Neuronal stem cell (in vitro differentiated cells): Measurements from ENCODE around the gene C1orf141.
"Not testable (repeated sequence)": the region's sequence is repeated elsewhere in the genome, so short reads cannot be mapped to it uniquely, and the experiment has no call there.

Source experiments
- DNase-seq: peaks from one replicate; pipeline ENCODE4 v3.0.0-alpha.2; 2013; ENCODE audit warnings: low spot score
- H2AFZ ChIP-seq: one replicate; pipeline ENCODE4 v1.6.1; 2013; ENCODE audit warnings: mild to moderate bottlenecking, low read length, inconsistent platforms
- H2AK5ac ChIP-seq: 2 replicates; pipeline ENCODE4 v1.6.1; 2013; ENCODE audit warnings: low read depth, mild to moderate bottlenecking, inconsistent platforms, low read length, moderate library complexity, mixed read lengths
- H2BK120ac ChIP-seq: 2 replicates; pipeline ENCODE4 v1.6.1; 2013; ENCODE audit warnings: low read depth, mild to moderate bottlenecking, inconsistent platforms, low read length, moderate library complexity, mixed read lengths
- H2BK12ac ChIP-seq: one replicate; pipeline ENCODE4 v1.6.1; 2013; ENCODE audit warnings: low read length, inconsistent platforms
- H2BK15ac ChIP-seq: 2 replicates; pipeline ENCODE4 v1.6.1; 2013; ENCODE audit warnings: mild to moderate bottlenecking, low read length, inconsistent platforms, mixed read lengths
- H2BK5ac ChIP-seq: one replicate; pipeline ENCODE4 v1.6.1; 2013; ENCODE audit warnings: inconsistent platforms, mild to moderate bottlenecking, low read length, moderate library complexity
- H3K14ac ChIP-seq: one replicate; pipeline ENCODE4 v1.6.1; 2013; ENCODE audit warnings: low read length, inconsistent platforms
- H3K18ac ChIP-seq: 2 replicates; pipeline ENCODE4 v1.6.1; 2013; ENCODE audit warnings: low read length, inconsistent platforms
- H3K23ac ChIP-seq: 2 replicates; pipeline ENCODE4 v1.6.1; 2013; ENCODE audit warnings: low read depth, mild to moderate bottlenecking, mixed read lengths, low read length, inconsistent platforms; ENCODE audit not compliant: poor library complexity
- H3K27ac ChIP-seq: replicated peaks from 3 replicates; pipeline ENCODE4 v1.5.1; 2013; ENCODE audit warnings: low read length, inconsistent platforms
- H3K27me3 ChIP-seq, 3 experiments: 2 replicates each; pipeline ENCODE4 v1.6.1; 2013; ENCODE audit warnings: low read length in 3 of 3, mild to moderate bottlenecking in 2 of 3, inconsistent platforms in 1 of 3, low read depth in 1 of 3, mixed read lengths in 1 of 3, moderate library complexity in 1 of 3; ENCODE audit not compliant: control insufficient read depth in 3 of 3, insufficient read depth in 3 of 3
- H3K36me3 ChIP-seq, 2 donors: replicated peaks in 1 of 2; 2 replicates each; pipeline ENCODE4 v1.6.1; 2013; ENCODE audit warnings: low read length in 2 of 2; ENCODE audit not compliant: control insufficient read depth in 2 of 2, insufficient read depth in 2 of 2
- H3K4ac ChIP-seq: 2 replicates; pipeline ENCODE4 v1.6.1; 2013; ENCODE audit warnings: inconsistent platforms, mild to moderate bottlenecking, low read length, moderate library complexity
- H3K4me1 ChIP-seq, 2 donors: 1 replicate in 1 of 2; 2 replicates in 1 of 2; pipeline ENCODE4 v1.6.1; 2013; ENCODE audit warnings: low read length in 2 of 2, low read depth in 1 of 2; ENCODE audit not compliant: control insufficient read depth in 2 of 2, insufficient read depth in 1 of 2
- H3K4me2 ChIP-seq: one replicate; pipeline ENCODE4 v1.6.1; 2013; ENCODE audit warnings: mild to moderate bottlenecking, low read length, inconsistent platforms; ENCODE audit not compliant: insufficient read depth, poor library complexity, severe bottlenecking
- H3K4me3 ChIP-seq, 2 donors: 2 replicates each; pipeline ENCODE4 v1.5.1; 2013; ENCODE audit warnings: low read length in 2 of 2, mild to moderate bottlenecking in 2 of 2, inconsistent platforms in 1 of 2, moderate library complexity in 1 of 2
- H3K79me1 ChIP-seq: one replicate; pipeline ENCODE4 v1.6.1; 2013; ENCODE audit warnings: low read depth, mild to moderate bottlenecking, inconsistent platforms, low read length, moderate library complexity
- H3K9ac ChIP-seq: one replicate; pipeline ENCODE4 v1.6.1; 2013; ENCODE audit warnings: mild to moderate bottlenecking, low read depth, low read length, inconsistent platforms; ENCODE audit not compliant: poor library complexity
- H3K9me3 ChIP-seq, 2 donors: replicated peaks in 1 of 2; 2 replicates each; pipeline versions ENCODE3 to v1.6.1; 2013; ENCODE audit warnings: low read length in 2 of 2, mild to moderate bottlenecking in 2 of 2, inconsistent platforms in 1 of 2, low read depth in 1 of 2, mixed read lengths in 1 of 2, moderate library complexity in 1 of 2; ENCODE audit not compliant: control insufficient read depth in 2 of 2, insufficient read depth in 1 of 2
- H4K8ac ChIP-seq: one replicate; pipeline ENCODE4 v1.6.1; 2013; ENCODE audit warnings: low read depth, mild to moderate bottlenecking, inconsistent platforms, low read length, moderate library complexity
- H4K91ac ChIP-seq: one replicate; pipeline ENCODE4 v1.6.1; 2013; ENCODE audit warnings: low read length, low read depth, mild to moderate bottlenecking, inconsistent platforms; ENCODE audit not compliant: poor library complexity
- WGBS, 2 donors: extraction: QIAGEN DNeasy Blood & Tissue Kit; methylation state at CpG; one replicate each; pipeline ENCODE4 v1.1.7; 2013; ENCODE audit warnings: missing lambda C conversion rate in 2 of 2, mixed read lengths in 1 of 2; ENCODE audit not compliant: insufficient read length in 2 of 2, insufficient replicate concordance in 1 of 2; ENCODE audit errors: extremely low coverage in 2 of 2; 5-methylcytosine and 5-hydroxymethylcytosine counted together

The C1orf141 gene

DNA sequence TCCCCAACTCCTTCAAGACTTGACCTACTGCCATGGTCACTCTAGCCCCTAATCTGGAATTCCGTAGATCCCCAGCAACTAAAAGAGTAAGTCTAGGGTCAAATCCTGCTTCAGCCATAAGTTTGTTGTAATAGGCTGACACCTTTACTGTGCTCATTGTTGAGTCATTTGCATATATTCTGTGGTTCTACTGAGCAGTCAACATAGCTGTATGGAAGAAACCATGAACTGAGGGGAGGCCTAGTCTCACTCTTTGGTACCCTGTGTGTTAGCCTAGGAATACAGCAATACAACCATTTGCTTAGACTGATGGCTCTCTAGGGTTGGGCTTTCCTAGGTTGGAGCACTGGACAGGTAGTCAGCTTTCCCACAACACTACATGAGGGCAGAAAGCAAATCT lies 57.2 kb downstream of the C1orf141 start:
- no CpG with 5 or more reads among the region's 1 CpG for WGBS, 2 donors
- Histone ChIP-seq H2BK12ac (no peak overlapping the region), H4K8ac (no peak overlapping the region), H3K23ac (no peak overlapping the region), H3K4me3 (no peak overlapping the region), H3K4me2 (no peak overlapping the region), H2AFZ (no peak overlapping the region), H3K14ac (no peak overlapping the region), H3K36me3 (no peaks in the 10 kb centered on the region), H3K9me3 (peaks cover 2% of the 10 kb centered on the region in 2 donors), H2BK120ac (no peak overlapping the region), H3K4me1 (no peaks in the 10 kb centered on the region), H3K9ac (no peak overlapping the region), H3K79me1 (no peaks in the 10 kb centered on the region), H3K18ac (no peak overlapping the region), H3K27me3 (no peaks in the 10 kb centered on the region), H2BK15ac (no peak overlapping the region), H4K91ac (no peak overlapping the region), H3K27ac (no peak overlapping the region), H2AK5ac (no peak overlapping the region), H3K4ac (no peak overlapping the region), H2BK5ac (no peak overlapping the region)
- DNase-seq: no peak

DNA sequence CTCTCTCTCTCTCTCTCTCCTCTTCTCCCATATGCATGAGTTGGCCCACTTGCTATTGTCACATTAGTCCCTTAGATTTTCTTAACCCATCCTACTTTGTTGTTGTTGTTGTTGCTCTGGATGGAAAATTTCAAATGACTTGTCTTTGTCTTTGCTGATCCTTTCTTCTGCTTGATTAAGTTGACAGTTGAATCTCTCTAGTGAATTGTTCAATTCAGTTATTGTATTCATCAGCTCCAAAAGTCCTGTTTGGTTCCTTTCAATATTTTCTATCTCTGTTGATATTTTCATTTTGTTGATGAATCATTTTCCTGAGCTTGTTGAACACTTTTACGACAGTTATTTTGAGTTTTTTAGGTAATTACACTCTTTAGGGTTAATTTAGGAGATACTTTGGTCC lies 62.0 kb downstream of the C1orf141 start:
- no peak overlapping the region for H3K18ac ChIP-seq
- peaks cover 6 to 12% of the 10 kb centered on the region in 2 donors for H3K9me3 ChIP-seq
- no peak overlapping the region for H3K27ac ChIP-seq
- H3K23ac ChIP-seq: no peak overlapping the region
- H3K14ac ChIP-seq: no peak overlapping the region
- H2AFZ ChIP-seq: no peak overlapping the region
- no peak overlapping the region for H3K4me2 ChIP-seq
- no peak overlapping the region for H4K91ac ChIP-seq
- H3K9ac ChIP-seq: no peak overlapping the region
- H4K8ac ChIP-seq: no peak overlapping the region
- no peak overlapping the region for H2BK12ac ChIP-seq
- H3K4me3 ChIP-seq: no peak overlapping the region
- no peak for DNase-seq
- WGBS, 2 donors: no CpG with 5 or more reads among the region's 1 CpG
- no peak overlapping the region for H2BK5ac ChIP-seq
- no peak overlapping the region for H2BK15ac ChIP-seq
- H3K79me1 ChIP-seq: no peaks in the 10 kb centered on the region
- no peak overlapping the region for H2BK120ac ChIP-seq
- no peaks in the 10 kb centered on the region for H3K27me3 ChIP-seq
- no peak overlapping the region for H2AK5ac ChIP-seq
- no peak overlapping the region for H3K4ac ChIP-seq
- H3K36me3 ChIP-seq: no peaks in the 10 kb centered on the region
- H3K4me1 ChIP-seq: no peaks in the 10 kb centered on the region

DNA sequence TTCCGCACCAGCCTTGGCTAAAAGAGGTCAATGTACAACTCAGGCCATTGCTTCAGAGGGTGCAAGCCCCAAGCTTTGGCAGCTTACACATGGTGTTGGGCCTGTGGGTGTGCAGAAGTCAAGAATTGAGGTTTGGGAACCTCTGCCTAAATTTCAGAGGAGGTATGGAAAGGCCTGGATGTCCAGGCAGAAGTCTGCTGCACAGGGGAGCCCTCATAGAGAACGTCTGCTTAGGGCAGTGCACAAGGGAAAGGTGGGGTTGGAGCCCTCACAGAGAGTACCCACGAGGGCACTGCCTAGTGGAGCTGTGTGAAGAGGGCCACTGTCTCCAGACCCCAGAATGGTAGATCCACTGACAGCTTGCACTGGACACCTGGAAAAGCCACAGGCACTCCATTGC lies 67.1 kb downstream of the C1orf141 start:
- H3K9ac ChIP-seq, H3K27me3 ChIP-seq: not testable (repeated sequence)

DNA sequence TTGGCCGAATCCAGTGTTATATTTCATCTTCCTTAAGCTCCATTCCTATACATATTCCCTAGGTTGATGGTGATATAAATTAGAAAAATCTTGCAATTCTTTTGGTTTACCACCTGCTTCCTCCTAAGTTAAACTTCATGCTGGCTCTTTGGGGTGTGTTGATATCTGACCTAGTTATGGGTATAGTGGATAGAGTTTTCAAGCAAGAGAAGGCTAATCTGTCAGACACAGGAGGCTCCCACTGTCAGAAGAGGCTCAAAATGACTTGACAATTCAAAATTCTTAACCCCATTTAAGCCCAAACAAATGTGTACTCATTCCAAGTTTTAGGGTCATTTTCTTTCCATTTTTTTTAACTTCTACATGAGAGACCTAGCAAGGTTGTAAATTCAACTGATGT lies 72.4 kb downstream of the C1orf141 start:
- Histone ChIP-seq H2BK12ac (no peak overlapping the region), H3K4ac (no peak overlapping the region), H3K18ac (no peak overlapping the region), H3K27ac (no peak overlapping the region), H3K36me3 (no peaks in the 10 kb centered on the region), H2AK5ac (no peak overlapping the region), H4K8ac (no peak overlapping the region), H3K79me1 (no peaks in the 10 kb centered on the region), H3K4me1 (peaks cover 7 to 17% of the 10 kb centered on the region in 2 donors), H2BK5ac (no peak overlapping the region), H3K9ac (no peak overlapping the region), H4K91ac (no peak overlapping the region), H3K14ac (no peak overlapping the region), H3K23ac (no peak overlapping the region), H2BK120ac (no peak overlapping the region), H3K4me3 (no peak overlapping the region), H2BK15ac (no peak overlapping the region), H3K27me3 (no peaks in the 10 kb centered on the region), H2AFZ (no peak overlapping the region), H3K9me3 (peaks cover under 1% of the 10 kb centered on the region in 2 donors), H3K4me2 (no peak overlapping the region)
- no CpG with 5 or more reads among the region's 1 CpG for WGBS, 2 donors
- DNase-seq: no peak

More for the DNA sequence above, 67.1 kb downstream of the C1orf141 start:
- H3K4me1 ChIP-seq, H3K4me2 ChIP-seq, H3K18ac ChIP-seq, H2AK5ac ChIP-seq, H3K4me3 ChIP-seq, H2AFZ ChIP-seq, H2BK15ac ChIP-seq, H3K27ac ChIP-seq, H3K23ac ChIP-seq, H3K36me3 ChIP-seq, H3K14ac ChIP-seq, H3K4ac ChIP-seq, H3K79me1 ChIP-seq, H4K91ac ChIP-seq, H2BK120ac ChIP-seq, DNase-seq, H4K8ac ChIP-seq, H2BK5ac ChIP-seq, H2BK12ac ChIP-seq: not testable (repeated sequence)
- H3K9me3 ChIP-seq: peaks cover 7 to 14% of the 10 kb centered on the region in 2 donors
- whole genome bisulfite sequencing, 2 donors: no CpG with 5 or more reads among the region's 3 CpGs
